Tibial nerve (tissue), 4 donors: ENCODE measurements around the gene DLGAP1.

Source experiments
- EP300 ChIP-seq, 2 donors: sonication (generic); formaldehyde crosslinking; IDR thresholded peaks; one replicate each; pipeline ENCODE4 v1.6.1; 2017; ENCODE audit warnings: antibody characterized with exemption in 2 of 2, mild to moderate bottlenecking in 1 of 2
- POLR2A ChIP-seq, 2 donors: fragments of 450-650 bp; IDR thresholded peaks; one replicate each; pipeline ENCODE4 v1.6.1; 2017; ENCODE audit warnings: antibody characterized with exemption in 2 of 2, mild to moderate bottlenecking in 2 of 2, moderate library complexity in 2 of 2
- TF ChIP-seq, protein P1 (sequence below), 5 experiments: fragments of 200-600 bp in 3 of 5; fragments of 450-650 bp in 2 of 5; sonication (generic) in 3 of 5; IDR thresholded peaks; one replicate each; pipeline ENCODE4 v1.5.1; 2016 to 2019; ENCODE audit warnings: antibody characterized with exemption in 5 of 5, mild to moderate bottlenecking in 3 of 5, moderate library complexity in 2 of 5

DNA sequence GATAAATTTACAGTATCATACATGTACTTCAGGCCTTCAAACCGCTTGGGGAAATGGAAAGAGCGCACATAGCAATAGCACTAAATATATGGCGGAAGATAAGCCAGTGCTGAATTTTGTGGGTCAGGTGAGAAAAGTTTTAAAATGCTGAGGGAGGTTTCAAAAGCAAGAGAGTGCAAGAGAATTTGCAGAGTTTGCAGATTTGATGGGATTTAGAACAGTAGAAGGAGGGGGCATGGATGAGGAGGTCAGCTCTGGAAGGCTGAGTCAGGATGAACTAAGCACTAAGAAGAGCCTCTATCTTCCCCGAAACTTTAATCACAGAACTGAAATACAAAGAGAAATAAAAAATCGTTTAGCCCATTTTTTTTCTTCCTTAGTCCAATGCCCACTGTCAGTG, 145.9 kb downstream of the DLGAP1 start:
- TF ChIP-seq, protein P1, sequence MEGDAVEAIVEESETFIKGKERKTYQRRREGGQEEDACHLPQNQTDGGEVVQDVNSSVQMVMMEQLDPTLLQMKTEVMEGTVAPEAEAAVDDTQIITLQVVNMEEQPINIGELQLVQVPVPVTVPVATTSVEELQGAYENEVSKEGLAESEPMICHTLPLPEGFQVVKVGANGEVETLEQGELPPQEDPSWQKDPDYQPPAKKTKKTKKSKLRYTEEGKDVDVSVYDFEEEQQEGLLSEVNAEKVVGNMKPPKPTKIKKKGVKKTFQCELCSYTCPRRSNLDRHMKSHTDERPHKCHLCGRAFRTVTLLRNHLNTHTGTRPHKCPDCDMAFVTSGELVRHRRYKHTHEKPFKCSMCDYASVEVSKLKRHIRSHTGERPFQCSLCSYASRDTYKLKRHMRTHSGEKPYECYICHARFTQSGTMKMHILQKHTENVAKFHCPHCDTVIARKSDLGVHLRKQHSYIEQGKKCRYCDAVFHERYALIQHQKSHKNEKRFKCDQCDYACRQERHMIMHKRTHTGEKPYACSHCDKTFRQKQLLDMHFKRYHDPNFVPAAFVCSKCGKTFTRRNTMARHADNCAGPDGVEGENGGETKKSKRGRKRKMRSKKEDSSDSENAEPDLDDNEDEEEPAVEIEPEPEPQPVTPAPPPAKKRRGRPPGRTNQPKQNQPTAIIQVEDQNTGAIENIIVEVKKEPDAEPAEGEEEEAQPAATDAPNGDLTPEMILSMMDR (IDR thresholded peaks at IDR 0.05), result no peak
- TF ChIP-seq EP300 (IDR thresholded peaks at IDR 0.05), result no peak
- TF ChIP-seq POLR2A (IDR thresholded peaks at IDR 0.05), result no peak
